Measurements from ENCODE around the gene RCBTB2.
A peak's percentile ranks its signal among the peaks of the same experiment; 100 is the strongest.

GRCh38 chr13:48580185-48580803 lies 47.4 kb upstream of the RCBTB2 start:
- TF ChIP-seq CTCF (IDR thresholded peaks at IDR 0.05) (peak; percentile 57 to 87 (median 73)), POLR2A (IDR thresholded peaks at IDR 0.05) (no peak)
